Activated effector memory CD4-positive, alpha-beta T cell treated with Interleukin-2 at 50 U/mL for 16 hours (primary cell): ENCODE data around the gene CFAP92.

Source experiments
- DNase-seq: peaks from one replicate; pipeline ENCODE4 v3.0.0-alpha.2; 2020

The CFAP92 gene, protein sequence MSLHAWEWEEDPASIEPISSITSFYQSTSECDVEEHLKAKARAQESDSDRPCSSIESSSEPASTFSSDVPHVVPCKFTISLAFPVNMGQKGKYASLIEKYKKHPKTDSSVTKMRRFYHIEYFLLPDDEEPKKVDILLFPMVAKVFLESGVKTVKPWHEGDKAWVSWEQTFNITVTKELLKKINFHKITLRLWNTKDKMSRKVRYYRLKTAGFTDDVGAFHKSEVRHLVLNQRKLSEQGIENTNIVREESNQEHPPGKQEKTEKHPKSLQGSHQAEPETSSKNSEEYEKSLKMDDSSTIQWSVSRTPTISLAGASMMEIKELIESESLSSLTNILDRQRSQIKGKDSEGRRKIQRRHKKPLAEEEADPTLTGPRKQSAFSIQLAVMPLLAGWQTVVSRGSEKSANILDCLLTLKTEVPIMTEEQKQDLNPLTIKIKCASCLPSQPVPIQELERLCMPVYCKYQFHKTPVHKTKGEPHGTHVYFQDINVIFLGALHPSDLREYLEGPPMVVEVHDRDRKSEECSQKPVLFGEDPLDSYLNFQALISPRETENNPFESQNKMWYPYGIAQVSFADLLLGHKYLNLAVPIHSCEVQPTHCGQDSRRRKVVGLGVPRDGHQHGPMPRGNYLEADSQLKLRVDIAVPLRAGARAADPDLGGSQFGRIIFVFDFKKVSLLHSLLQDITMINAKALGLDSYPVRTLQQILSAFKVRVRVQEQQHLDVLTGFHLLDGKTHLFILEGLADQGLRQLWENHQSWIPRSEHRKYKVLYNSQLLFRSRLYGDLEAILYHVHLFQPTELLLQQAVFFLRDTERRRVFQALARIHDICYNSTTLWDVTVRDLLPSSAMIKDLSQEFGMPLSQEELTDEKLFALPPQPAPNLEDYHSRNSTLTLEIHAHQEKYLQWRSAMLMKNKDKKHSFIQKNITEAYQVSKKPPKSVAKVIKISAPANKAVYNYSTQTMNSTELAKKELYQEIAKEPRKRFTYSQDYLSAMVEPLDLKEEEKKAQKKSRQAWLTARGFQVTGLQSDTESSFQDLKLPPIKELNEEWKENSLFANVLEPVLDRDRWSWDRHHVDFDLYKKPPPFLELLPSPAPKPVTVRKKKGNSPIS

DNA sequence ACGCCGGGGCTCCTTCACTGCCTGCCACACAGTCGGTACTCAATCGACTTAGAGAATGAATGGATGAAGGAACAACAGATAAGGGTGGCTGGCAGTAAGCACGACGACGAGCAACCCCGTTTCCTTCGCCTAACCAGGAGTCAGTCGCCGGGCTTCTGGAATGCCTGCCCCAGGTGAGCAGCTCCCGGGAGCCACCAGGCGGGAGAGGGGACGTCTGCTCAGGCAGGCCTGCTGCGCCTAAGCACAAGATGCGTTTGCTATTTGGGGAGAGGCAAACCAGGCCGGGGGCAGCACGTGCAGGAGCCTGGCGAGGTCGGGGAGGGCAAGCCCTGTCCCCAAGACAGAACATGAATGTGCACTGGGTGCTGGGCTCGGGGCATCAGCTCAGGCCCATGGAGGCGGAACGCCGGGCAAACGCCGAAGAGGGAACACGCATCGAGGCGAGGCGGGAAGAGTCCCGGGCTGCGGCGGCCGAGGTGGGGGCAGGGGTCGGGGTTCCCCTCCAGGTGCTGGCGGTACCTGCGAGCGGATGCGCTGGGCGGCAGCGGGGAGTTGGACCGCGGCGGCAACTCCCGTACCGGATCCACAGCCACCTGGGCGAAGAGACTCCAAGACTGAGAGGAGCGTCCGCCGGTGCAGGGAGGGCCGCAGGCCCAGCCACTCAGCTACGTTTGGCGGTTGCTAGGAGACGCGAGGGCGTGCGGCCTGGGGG is at the start of gene CFAP92:
Gene CFAP92 (minus strand): TSS at position 616 of the 712 bp plus-strand sequence. CDS start 772 bp downstream, outside the sequence.
- DNase-seq = peak; percentile 88

DNA sequence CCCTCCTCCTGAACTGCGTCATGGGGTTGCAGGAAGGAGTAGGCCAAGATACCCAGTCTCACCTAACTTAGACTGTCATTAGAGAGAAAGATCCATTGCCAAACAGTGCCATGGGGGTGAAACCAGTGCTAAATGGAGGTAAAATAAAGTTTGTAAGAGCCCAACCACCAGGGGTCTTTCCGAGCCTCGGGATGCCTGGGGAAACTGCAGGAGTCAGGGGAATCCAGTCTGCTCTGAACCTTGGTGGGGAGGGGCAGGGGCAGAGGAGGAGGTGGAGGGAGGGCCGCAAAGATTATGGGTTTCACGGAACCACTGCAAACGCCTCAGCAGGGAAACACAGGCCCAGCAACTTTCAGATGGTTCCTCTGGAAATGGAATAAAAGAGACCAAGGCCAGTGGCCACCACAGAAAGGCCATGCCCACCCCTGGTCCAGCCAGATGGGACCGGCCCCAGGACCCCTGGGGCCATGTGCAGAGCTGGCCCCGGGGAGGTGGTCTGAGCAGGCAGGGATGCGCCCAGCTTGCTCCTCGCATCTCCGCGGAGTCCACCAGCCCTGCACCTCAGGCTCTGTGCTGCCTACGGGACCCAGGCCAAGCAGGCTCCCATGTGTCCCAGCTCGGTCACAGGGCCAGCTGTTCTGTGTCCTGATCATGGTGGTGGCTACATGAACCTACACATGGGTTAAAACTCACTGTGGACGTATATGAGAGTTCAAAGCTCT is 46.9 kb upstream of the CFAP92 start:
- DNase-seq = no peak

DNA sequence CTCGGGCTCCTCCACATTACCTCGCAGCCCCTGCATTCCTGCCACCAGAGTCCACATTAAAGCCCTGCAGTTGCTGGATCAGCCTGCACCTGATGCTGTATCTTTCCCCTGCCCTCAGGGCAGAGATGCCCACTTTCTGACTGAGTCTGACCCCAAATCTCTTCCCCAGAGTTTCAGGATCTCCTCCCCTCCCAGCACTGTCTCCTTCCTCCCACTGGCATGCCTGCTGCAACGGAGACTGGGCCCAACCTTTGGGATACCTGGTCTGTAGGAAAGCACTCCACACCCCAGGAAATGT is 46.1 kb upstream of the CFAP92 start:
- no peak for DNase-seq

DNA sequence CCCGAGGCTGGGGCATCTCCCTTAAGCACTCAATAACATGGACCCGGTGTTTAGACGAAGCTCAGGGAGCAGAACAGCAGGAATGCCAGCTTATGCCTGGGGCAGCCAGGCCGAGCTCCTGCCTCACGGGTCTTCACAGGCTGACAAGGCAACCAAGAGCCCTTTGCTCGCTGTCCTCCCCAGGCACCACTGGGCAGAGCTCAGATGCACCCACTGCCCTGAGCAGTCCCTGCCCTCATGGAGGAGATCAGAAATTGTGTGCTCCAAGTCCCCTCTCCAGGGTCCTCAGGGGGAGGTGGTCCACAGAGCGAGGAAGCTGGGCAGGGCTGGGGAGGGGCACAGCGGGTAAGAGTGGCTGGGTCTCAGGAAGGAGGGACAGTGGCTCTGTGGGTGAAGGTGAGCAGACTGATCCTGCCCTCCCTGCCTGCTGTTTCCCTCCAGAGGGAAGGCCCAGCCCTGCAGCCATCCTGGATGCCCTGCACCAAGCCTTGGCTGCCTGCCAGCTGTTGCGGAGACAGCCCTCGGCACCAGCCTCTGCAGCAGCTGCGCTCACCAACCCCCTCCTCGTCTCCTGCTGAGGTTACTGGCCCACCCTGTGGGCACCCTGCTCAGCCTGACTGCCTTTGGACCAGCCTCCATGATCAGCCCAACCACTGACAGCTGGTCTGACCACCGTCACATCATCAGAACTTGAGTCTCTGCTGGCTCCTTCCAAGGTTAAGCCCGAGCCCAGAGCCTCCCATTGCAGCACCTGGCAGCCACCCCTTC is 45.6 kb upstream of the CFAP92 start:
- DNase-seq = no peak

DNA sequence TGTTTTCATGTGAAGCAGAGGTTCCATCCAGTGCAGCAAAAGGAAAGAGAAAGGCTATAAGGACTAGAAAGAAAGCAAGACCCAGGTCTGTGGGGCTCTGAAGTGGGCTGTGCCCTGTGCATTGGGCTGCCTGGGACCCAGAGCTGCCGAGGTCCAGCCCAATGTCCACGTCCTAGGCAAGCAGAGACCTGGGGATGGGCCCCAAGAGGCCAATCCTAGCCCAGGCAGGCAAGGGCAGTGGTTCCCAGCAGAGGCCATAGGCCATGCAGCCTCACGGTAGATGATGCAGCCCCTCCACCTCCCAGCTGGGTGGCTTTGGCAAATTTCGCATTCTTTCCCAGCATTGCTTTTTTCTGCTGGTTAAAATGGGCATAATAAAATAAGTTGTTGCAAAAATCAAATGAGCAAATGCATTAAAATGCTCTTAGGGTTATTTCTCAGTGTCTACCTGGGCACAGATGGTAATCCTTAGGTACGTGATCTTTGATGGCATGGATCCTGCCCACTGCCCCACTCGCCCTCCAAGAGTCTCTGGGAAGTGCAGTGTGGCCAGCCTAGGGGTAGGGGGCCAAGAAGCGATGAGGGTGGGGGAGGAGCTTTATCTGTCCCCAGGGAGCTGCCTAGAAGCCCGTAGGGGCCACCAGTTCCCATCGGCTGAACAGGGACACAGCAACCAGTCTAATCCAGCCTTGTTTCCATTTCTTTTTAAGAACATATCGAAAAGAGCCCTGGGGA is 44.4 kb upstream of the CFAP92 start:
- no peak for DNase-seq

DNA sequence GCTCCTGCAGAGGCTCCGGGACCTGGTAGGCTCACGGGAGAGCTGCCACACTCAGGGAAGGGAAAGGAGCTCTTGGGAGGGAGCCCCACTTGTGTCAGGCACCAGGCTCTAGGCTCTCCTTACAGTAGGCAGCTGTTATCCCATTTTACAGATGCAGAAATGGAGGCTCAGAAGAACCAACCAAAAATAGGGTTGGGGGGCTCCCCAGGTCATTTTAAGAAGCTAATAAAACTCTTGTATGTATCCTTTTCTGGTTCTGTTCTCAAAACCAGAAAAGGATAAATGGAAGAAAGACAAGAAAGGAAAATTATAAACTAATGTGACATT is 43.2 kb upstream of the CFAP92 start:
- no peak for DNase-seq

DNA sequence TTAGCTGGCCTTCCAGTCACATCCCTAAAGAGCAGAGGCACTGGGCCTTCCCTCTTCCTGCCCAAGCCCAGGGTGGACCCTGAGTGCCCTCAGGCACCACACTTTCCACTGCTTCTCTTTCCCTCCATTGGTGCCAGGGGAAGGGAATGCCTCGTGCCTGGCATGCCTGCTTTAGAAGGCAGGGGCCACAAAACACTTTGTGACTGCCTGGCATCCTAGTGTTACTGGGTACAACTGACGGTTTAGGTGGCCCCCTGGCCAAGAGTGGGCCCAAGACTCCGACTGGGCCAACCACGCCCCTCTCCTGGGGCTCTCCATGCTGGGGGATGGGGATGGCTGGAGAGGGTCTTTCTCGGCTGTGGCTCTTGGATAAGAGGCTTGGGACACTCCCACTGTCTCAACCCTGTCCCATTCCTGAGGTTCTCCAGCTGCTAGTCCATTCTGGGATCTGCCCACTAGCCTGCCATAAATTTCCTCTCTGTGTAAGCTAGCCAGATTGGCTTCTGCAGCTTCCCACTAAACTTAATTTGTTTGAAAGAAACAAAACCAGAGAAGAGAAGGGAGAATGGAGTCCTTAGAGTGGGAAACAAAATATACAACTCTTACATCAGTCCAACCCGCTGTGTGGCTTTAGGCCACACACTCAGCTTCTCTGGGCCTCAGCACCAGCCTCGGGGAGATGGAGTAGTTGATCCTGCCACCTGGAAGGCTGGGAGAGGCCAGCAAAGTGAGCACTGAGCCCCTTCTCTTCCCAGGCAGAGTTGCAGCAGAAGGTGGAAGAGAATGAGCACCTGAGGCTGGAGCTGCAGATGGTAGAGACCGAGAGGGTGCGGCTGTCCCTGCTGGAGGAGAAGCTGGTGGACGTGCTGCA is 42.6 kb upstream of the CFAP92 start:
- no peak for DNase-seq

DNA sequence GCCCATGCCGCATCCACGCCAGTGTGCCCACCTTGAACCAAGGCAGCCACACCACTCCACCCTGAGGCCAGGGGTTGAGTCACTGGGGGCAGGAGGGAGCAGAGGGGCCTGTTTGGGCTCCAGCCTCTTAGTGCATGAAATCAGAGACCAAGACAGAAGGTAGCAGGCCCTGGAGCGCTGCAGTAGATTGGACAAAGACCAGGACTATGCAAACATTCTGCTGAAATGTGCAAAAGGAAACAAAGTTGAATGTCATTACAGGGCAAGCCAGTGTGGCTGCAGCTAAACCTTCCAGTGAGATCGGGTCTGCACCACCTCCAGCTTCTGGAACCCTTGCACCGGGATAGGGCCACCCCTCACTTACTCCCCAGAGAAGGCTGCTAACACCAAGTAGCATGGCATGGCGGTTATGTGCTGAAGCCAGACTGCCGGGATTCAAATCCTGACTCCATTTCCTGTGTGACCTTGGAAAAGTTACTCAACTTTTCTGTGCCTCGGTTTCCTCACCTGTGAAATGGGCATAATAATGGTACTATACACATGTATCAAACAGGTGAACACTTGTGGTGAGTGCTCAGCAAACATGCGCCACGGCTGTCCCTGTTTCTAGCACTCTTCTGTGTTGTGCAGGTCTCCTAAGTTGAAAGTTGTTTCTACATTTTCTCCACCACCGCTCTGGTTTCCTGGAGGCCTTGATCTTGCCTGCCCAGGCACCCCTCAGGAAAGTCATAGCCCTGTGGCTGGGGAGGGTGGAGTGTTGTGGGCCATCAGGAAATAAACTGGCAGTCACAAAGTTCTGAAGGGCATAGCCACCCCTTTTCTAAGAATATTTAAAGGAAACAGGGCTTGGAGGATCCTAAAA is 41.7 kb upstream of the CFAP92 start:
- DNase-seq = no peak

DNA sequence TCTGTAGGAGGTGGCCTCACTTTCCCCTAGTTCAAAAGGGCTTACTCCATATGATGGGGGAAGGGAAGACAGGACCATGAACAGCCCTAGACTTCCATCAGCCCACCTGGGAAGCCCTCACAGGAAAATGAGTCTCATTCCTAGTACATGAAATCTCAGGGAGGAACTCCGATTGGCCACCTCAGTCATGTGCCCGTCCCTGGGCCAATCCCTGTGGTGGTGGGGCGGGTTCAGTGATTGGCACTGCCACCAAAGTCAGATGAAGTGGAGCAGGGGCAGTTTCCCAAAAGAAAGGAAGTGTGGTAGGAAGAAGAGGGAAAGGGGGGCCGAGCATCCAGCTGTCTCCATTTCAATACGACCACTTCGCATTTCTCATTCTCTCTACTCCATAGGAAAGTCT is 40.8 kb upstream of the CFAP92 start:
- DNase-seq = no peak

DNA sequence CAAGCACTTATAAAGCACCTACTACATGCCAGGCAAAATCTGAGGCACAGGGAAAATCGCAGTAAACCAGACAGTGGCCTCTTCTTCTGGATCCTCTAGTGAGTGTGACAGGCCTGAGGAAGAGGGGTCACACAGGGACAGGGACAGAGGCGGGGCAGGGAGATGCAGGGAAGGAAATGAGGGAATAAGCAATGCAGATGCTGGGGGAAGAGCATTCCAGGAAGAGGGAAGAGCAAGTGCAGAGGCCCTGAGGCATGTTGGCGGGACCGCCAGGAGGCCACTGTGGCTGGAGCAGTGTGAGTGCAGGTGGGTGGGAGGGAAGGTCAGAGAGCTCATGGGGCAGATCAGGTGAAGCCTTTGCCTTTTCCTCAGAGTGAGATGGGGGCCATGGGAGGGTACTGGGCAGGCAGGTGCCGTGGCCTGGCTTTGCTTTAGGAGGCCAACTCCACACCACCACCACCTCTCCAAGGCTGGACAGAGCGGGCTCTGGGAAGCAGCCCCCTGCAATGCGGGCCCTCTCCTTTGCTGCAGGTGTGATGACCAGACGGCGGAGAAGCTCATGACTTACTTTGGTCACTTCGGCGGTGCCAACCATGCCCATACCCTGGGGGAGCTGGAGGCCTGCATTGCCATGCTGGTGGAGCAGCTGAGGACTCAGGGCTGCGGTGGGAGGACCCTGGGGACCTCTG is 39.9 kb upstream of the CFAP92 start:
- no peak for DNase-seq

DNA sequence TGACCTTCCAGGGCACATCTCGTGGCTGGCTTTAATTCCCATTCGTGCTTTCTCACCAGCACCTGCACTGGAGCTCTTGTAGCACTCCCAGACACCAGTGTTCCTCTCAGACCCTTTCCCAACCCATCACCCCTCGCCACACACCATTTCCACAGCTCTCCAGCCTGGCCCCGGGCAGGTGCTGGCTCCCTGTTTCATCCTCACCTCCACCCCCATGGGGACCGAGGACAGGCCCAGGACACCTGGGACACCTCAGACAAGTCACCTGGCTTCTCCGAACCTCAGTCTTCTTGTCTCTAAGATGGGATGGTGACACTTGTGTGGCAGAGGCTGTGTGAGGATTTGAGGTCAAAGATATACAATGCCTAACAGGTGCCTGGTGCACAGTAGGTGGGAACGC is 39.3 kb upstream of the CFAP92 start:
- no peak for DNase-seq

DNA sequence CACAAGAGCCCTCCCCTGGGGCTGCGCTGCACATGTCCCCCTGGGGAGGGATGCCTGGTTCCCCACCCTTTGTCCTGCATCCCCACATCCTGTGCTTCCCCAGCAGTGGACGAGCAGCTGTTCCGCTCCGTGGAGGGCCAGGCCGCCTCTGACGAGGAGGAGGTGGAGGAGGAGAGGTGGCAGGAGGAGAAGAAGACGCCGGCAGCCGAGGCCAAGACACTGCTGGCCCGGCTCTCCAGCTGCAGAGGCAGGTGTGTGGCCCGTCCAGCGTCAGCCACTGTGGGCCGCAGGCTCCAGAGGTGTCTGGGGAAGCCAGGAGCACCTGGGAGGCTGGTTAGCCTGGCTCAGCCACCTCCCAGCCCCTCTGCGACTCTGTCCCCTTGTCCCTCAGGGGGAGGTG is 38.8 kb upstream of the CFAP92 start:
- no peak for DNase-seq

DNA sequence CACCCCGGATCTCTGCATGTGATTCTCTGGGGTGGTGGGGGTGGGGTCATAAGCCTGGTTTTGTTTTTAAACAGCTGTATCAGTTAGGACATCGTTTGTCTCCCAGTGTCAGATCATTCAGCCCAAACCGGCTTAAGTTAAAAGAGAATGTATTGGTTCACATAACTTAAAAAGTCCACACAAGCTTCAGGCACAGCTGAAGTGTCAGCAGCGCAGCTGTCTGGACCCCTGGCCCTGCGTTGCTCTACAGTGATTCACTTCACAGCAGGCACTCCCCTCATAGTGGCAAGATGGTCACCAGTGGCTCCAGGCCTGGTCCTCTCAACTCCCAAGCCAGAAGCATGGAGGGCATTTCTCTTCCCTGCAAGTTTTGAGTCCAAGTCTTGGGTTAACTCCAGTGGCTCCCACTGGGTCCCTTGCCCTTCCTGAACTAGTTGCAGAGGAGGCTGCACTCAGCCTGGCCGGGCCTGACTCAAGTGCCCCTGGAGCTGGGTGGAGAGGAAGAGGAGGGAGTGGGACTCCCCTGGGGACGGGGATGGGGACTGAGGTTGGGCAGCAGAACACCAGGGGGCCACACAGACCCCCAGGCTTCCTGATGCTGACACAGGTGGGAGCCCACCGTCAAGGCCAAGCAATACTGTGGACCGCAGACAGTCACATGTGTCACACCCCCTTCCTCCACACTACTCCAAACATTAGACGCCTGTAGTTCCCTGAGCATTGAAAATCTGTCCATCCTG is 37.8 kb upstream of the CFAP92 start:
- no peak for DNase-seq

DNA sequence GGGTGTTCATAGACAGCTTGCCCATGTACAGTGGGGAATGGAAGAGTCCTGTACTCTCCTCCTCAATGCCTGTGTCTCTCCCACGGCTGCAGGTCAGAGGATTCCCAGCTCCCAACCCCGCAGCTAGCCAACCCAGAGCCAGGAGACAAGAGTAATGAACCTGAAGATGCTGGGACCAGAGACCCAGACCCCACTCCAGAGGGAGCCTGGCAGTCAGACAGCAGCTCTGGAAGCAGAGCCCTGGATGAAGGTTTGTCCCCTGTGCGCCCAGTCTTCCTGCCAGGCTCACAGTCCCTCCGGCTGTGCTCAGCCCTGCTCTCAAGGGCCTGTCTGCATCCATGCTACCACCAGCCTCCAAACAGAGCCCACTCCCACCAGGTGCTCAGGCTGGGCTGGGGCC is 36.7 kb upstream of the CFAP92 start:
- DNase-seq = no peak

DNA sequence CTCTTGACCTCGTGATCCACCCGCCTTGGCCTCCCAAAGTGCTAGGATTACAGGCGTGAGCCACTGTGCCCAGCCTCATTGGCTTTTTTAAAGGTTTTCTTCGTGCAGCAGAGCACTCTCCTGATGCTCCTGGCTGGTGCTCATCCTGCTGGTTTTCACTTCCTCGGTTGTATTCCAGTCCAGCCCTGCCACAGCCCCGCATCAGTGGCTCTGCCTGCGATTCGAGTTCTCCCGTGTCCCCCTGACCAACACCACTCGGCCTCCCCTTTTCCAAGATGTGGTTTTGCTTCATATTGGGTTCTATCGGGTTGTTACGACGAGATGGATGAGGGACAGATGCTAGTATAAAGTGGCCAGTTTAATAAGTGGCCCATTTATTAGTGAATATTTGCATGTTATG is 35.0 kb upstream of the CFAP92 start:
- DNase-seq = no peak

DNA sequence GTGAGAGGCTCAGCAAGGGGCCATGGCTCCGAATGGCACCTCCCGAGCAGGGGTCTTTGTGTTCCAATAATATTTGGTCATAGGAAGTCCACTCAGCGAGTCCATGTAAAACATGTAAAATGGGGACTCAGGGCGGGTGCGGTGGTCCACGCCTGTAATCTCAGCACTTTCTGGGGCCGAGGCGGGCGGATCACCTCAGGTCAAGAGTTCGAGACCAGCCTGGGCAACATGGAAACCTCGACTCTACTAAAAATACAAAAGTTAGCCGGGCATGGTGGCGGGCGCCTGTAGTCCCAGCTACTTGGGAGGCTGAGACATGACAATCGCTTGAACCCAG is 33.6 kb upstream of the CFAP92 start:
- no peak for DNase-seq

DNA sequence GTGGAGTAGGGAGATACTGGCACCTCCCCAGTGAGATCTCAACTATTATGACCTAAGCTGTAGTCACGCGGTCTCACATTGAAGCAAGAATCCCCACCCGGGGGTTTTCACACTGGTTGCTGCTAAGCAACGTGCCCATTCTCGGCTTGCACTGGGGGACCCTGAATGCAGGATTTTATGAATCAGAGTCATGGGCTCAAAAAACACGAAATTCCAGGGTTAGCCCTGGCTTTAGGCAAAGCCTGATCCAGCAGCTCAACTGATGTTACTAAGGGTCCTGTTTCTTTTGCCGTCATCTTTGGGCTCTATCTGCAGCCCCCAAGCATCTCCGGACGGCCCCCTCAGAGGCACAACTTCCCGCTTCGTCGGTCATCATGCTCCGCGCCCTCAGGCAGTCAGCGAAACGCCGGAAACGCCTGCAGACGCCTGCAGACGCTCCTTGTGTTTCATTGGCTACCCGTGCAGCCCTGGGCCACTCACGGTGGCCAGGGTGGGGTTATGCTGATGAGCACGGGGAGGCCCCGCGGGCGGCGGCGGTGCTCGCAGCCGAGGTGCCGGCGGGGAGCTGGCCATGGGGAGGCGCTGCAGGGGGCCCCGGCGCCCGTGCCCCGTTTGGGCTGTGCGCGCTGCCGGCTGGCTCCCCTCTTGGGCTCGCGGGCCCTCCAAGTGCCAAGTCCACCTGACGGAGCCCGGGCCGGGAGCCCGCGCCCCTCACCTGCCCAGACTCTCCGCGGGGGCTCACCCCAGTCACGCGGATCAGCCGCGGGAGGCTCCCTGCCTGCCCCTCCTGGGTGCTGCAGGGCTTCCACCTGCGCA is 33.1 kb upstream of the CFAP92 start:
- peak; percentile 88 for DNase-seq
